Peyer's patch (tissue), 4 donors: ENCODE measurements around the gene ITCH.

Experiments
- CTCF ChIP-seq, 6 experiments: fragments of 450-650 bp in 4 of 6; fragments of 200-600 bp in 2 of 6; sonication (generic) in 1 of 6; IDR thresholded peaks; one replicate each; pipeline ENCODE4 v1.5.1; 2017 to 2019; ENCODE audit warnings: antibody characterized with exemption in 6 of 6, mild to moderate bottlenecking in 3 of 6, moderate library complexity in 1 of 6
- POLR2A ChIP-seq, 2 donors: fragments of 450-650 bp; IDR thresholded peaks; one replicate each; pipeline ENCODE4 v1.5.1; 2017; ENCODE audit warnings: antibody characterized with exemption in 2 of 2, mild to moderate bottlenecking in 2 of 2, moderate library complexity in 2 of 2

- TF ChIP-seq POLR2A (IDR thresholded peaks at IDR 0.05) (no peak), CTCF (IDR thresholded peaks at IDR 0.05) (no peak)
Observed at GRCh38 chr20:34507702-34508413, 144.8 kb downstream of the ITCH start.
